Endothelial cell of umbilical vein (primary cell): ENCODE data around the gene USF2. TPM values are rescaled to one million over a fixed set of nuclear protein-coding genes. Genes with fewer than 3 reads are reported as not detected.

Experiments
- BruUV-seq: library from RNA; stranded (reverse); fragments of 400-500 nt; replicated peaks from 2 replicates; lab custom pipeline; 2021; lab: Mats Ljungman, UMichigan
- CTCF ChIA-PET: fragments of 300-600, 350-600 bp; sonication (Branson Sonifier 250); formaldehyde crosslinking; loops from one replicate; lab custom pipeline; 2021; ENCODE audit warnings: antibody characterized with exemption, inconsistent platforms; lab: Charles Lee
- POLR2A ChIA-PET: fragments of 300-600, 350-600 bp; sonication (Branson Sonifier 250); formaldehyde crosslinking; loops from one replicate; lab custom pipeline; 2021; ENCODE audit warnings: antibody characterized with exemption, inconsistent platforms; lab: Charles Lee
- DNase-seq: peaks from one replicate; pipeline ENCODE4 v3.0.0-alpha.2; 2011; ENCODE audit warnings: low read depth, low spot score
- FAIRE-seq: peaks from 2 replicates; lab custom pipeline; 2011; peaks lifted over from hg19 to GRCh38; lab: Jason Lieb, UNC
- H2AFZ ChIP-seq: 2 replicates; pipeline ENCODE4 v1.6.0; 2012; ENCODE audit warnings: low read depth, low read length, control low read depth, inconsistent platforms
- H3K27ac ChIP-seq: 2 replicates; pipeline ENCODE4 v1.5.1; 2011; ENCODE audit warnings: low read depth, mild to moderate bottlenecking, control low read depth, low read length, moderate library complexity; ENCODE audit not compliant: insufficient read depth
- H3K27me3 ChIP-seq, 2 experiments: 2 replicates each; pipeline versions ENCODE4 v1.6.0 to v1.6.1; 2011; ENCODE audit warnings: low read length in 2 of 2, mixed read lengths in 1 of 2; ENCODE audit not compliant: control insufficient read depth in 2 of 2, insufficient read depth in 2 of 2
- H3K36me3 ChIP-seq, 2 experiments: 2 replicates in 1 of 2; 3 replicates in 1 of 2; pipeline ENCODE4 v1.5.1; 2011; ENCODE audit warnings: low read length in 2 of 2, mild to moderate bottlenecking in 1 of 2, moderate library complexity in 1 of 2; ENCODE audit not compliant: control insufficient read depth in 2 of 2, insufficient read depth in 2 of 2; ENCODE audit errors: extremely low read depth in 1 of 2
- H3K4me1 ChIP-seq: 3 replicates; pipeline ENCODE4 v1.5.1; 2011; ENCODE audit warnings: mild to moderate bottlenecking, low read length; ENCODE audit not compliant: control insufficient read depth, insufficient read depth; ENCODE audit errors: extremely low read depth
- H3K4me2 ChIP-seq: 2 replicates; pipeline ENCODE4 v1.6.1; 2011; ENCODE audit warnings: low read length, control low read depth, mixed read lengths; ENCODE audit not compliant: insufficient read depth
- H3K4me3 ChIP-seq, 3 experiments: fragments of 200-600 bp in 1 of 3; sonication (generic), shearing (Covaris generic) in 1 of 3; replicated peaks in 1 of 3; 2 replicates each; pipeline ENCODE4 v1.5.1; 2011 to 2016; ENCODE audit warnings: control low read depth in 3 of 3, low read length in 3 of 3, mild to moderate bottlenecking in 2 of 3, inconsistent platforms in 1 of 3, low read depth in 1 of 3, moderate library complexity in 1 of 3; ENCODE audit not compliant: insufficient read depth in 1 of 3
- H3K79me2 ChIP-seq: 2 replicates; pipeline ENCODE4 v1.6.0; 2012; ENCODE audit warnings: low read length, inconsistent platforms; ENCODE audit not compliant: control insufficient read depth, insufficient read depth
- H3K9ac ChIP-seq: replicated peaks from 2 replicates; pipeline ENCODE3; 2011; ENCODE audit warnings: low read length, control low read depth; ENCODE audit not compliant: insufficient read depth; ENCODE audit errors: extremely low read depth
- H3K9me1 ChIP-seq: replicated peaks from 3 replicates; pipeline ENCODE4 v1.6.0; 2011; ENCODE audit warnings: mild to moderate bottlenecking, low read length; ENCODE audit not compliant: control insufficient read depth, insufficient read depth; ENCODE audit errors: extremely low read depth
- H3K9me3 ChIP-seq: replicated peaks from 2 replicates; pipeline ENCODE4 v1.5.1; 2012; ENCODE audit warnings: low read length, inconsistent platforms; ENCODE audit not compliant: control insufficient read depth, insufficient read depth
- H4K20me1 ChIP-seq: replicated peaks from 2 replicates; pipeline ENCODE3; 2011; ENCODE audit warnings: mild to moderate bottlenecking, low read length; ENCODE audit not compliant: control insufficient read depth, insufficient read depth; ENCODE audit errors: extremely low read depth
- EZH2 ChIP-seq: IDR thresholded peaks from 2 replicates; pipeline ENCODE4 v1.6.1; 2012; ENCODE audit warnings: borderline replicate concordance, low read depth, mild to moderate bottlenecking, moderate library complexity, low read length, inconsistent platforms; ENCODE audit not compliant: severe bottlenecking
- FOS ChIP-seq: IDR thresholded peaks from 2 replicates; pipeline ENCODE4 v1.6.1; 2011; ENCODE audit warnings: mild to moderate bottlenecking, low read length, moderate library complexity, borderline replicate concordance; ENCODE audit not compliant: insufficient read depth
- GATA2 ChIP-seq: IDR thresholded peaks from 2 replicates; pipeline ENCODE4 v1.7.0; 2011; ENCODE audit warnings: low read depth, mild to moderate bottlenecking, moderate library complexity, mixed read lengths, low read length; ENCODE audit not compliant: insufficient read length, insufficient read depth
- MAX ChIP-seq: IDR thresholded peaks from 2 replicates; pipeline ENCODE4 v1.6.1; 2011; ENCODE audit not compliant: insufficient read depth, insufficient read length
- MYC ChIP-seq: IDR thresholded peaks from one replicate; pipeline ENCODE4 v1.6.1; 2011; ENCODE audit warnings: mild to moderate bottlenecking, low read depth, low read length
- POLR2A ChIP-seq: IDR thresholded peaks from 2 replicates; pipeline ENCODE4 v1.6.1; 2012; ENCODE audit warnings: low read depth, mild to moderate bottlenecking, control low read depth, low read length
- POLR2AphosphoS5 ChIP-seq: IDR thresholded peaks from 2 replicates; pipeline ENCODE4 v1.6.1; 2012; ENCODE audit warnings: low read depth, mild to moderate bottlenecking, control low read depth, low read length, moderate library complexity; ENCODE audit not compliant: insufficient read depth
- dilution Hi-C: fragments of 300-500 bp; cut with MboI; formaldehyde crosslinking; loops from one replicate; pipeline ENCODE4 v1.15.0; 2019; ENCODE audit warnings: low sequenced_read_pairs; ENCODE audit not compliant: extremely low pct_ligation_motif_present
- intact Hi-C: fragments of 100-400 bp; cut with micrococcal nuclease; formaldehyde crosslinking; loops from one replicate; pipeline ENCODE4 v1.10.0; 2022
- polyA plus RNA-seq, 4 experiments: library from polyadenylated mRNA; depleted of rRNA in 3 of 4; stranded (reverse) in 3 of 4; unstranded in 1 of 4; fragments of >200 nt; gene quantifications; 2 replicates each; pipeline versions ENCODE4 v1.2.1 to v1.2.3, GENCODE V29; 2011 to 2012; ENCODE audit warnings: missing spikeins in 1 of 4
- total RNA-seq: library from RNA; stranded (reverse); gene quantifications from 2 replicates; pipeline ENCODE4 v1.2.3, GENCODE V29; 2021
- TF ChIP-seq, protein P1 (sequence below), 2 donors: IDR thresholded peaks; 1 replicate in 1 of 2; 2 replicates in 1 of 2; pipeline ENCODE4 v1.5.1; 2011; ENCODE audit warnings: low read length in 2 of 2, mild to moderate bottlenecking in 2 of 2, moderate library complexity in 2 of 2, control low read depth in 1 of 2, inconsistent platforms in 1 of 2, low read depth in 1 of 2; ENCODE audit not compliant: insufficient read depth in 1 of 2; ENCODE audit errors: extremely low read depth in 1 of 2

USF2 gene
- total and polyA plus RNA-seq, 2 donors (not counting 3 experiments of a cell fraction or from before 2014, with no cell fraction given): 75.0 to 76.8 TPM

- dilution Hi-C loops: no loop called here
- H4K20me1 ChIP-seq: no peaks in the 10 kb centered on the region
- no TSS peak for BruUV-seq
Observed at GRCh38 chr19:35262101-35262761, 6.5 kb upstream of the USF2 start.

More at GRCh38 chr19:35262101-35262761, 6.5 kb upstream of the USF2 start:
- Histone ChIP-seq H3K27ac (no peak overlapping the region), H3K36me3 (no peaks in the 10 kb centered on the region), H3K9me1 (no peaks in the 10 kb centered on the region), H3K79me2 (peaks cover under 1% of the 10 kb centered on the region), H3K9ac (no peak overlapping the region), H3K9me3 (no peaks in the 10 kb centered on the region), H3K27me3 (no peaks in the 10 kb centered on the region), H3K4me1 (peaks cover 4% of the 10 kb centered on the region), H2AFZ (no peak overlapping the region), H3K4me2 (no peak overlapping the region), H3K4me3 (no peak overlapping the region)
- no peak for FAIRE-seq
- ChIA-PET CTCF (no interaction called here), POLR2A (interaction anchor here (1.1 kb wide), 1 partner anchor 121 kb away, joined by 4 read pairs; no protein-coding TSS in a partner anchor)
- TF ChIP-seq POLR2A (no peak), GATA2 (no peak), MAX (no peak), EZH2 (no peak), FOS (no peak), POLR2AphosphoS5 (no peak), MYC (no peak)
- TF ChIP-seq, protein P1, sequence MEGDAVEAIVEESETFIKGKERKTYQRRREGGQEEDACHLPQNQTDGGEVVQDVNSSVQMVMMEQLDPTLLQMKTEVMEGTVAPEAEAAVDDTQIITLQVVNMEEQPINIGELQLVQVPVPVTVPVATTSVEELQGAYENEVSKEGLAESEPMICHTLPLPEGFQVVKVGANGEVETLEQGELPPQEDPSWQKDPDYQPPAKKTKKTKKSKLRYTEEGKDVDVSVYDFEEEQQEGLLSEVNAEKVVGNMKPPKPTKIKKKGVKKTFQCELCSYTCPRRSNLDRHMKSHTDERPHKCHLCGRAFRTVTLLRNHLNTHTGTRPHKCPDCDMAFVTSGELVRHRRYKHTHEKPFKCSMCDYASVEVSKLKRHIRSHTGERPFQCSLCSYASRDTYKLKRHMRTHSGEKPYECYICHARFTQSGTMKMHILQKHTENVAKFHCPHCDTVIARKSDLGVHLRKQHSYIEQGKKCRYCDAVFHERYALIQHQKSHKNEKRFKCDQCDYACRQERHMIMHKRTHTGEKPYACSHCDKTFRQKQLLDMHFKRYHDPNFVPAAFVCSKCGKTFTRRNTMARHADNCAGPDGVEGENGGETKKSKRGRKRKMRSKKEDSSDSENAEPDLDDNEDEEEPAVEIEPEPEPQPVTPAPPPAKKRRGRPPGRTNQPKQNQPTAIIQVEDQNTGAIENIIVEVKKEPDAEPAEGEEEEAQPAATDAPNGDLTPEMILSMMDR (IDR thresholded peaks at IDR 0.05; ENCODE audit: extremely low read depth in 1 of 2, insufficient read depth in 1 of 2, low read depth in 1 of 2, low read length in 2 of 2): no peak
- no peak for DNase-seq
- intact Hi-C loops: loop anchor here (10.0 kb wide), 1 partner anchor 227 kb away; the partner anchor contains the start of gene SCN1B
